Hypothalamus (tissue), 51 donors: ENCODE results near the gene MRPL52.
A peak's percentile ranks its signal among the peaks of the same experiment; 100 is the strongest.
"Not testable (repeated sequence)": the region's sequence is repeated elsewhere in the genome, so short reads cannot be mapped to it uniquely, and the experiment has no call there.

Experiments used
- DNase-seq, 51 donors: peaks; one replicate each; lab custom pipeline; 2025; lab: John Stamatoyannopoulos, UW

Gene MRPL52

DNA sequence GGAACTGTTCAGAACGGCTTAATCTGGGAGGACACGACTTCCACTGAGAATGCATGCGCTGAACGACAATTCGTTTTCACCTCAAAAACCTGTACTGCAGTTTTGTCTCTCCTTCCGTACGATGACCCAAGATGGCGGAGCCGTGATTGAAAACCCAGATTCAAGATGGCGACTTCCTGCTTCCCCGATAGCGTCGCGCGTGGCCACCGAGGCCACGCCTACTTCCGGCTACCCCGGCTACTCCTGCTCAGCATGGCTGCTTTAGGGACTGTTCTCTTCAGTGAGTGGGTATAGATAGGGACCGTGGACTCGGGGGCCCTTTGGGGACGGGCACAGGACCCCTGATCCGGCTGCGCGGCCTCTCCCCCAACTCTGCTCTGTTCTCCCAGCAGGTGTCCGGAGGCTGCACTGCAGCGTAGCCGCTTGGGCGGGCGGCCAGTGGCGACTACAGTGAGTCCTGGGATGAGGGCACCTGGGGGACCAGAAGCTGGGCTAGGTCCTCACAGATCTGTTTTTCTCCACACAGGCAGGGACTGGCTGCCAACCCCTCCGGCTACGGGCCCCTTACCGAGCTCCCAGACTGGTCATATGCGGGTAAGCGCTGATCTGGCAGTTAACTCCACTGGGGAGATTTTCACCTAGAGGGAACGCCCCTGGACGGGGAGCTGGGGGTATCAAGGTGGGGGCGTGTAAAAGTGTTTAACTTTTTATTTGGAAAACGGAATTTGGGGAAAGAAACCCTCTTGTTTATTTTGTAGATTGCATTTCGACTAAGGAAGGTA is at the start of gene MRPL52:
Gene MRPL52 (plus strand): TSS at position 227 of the 782 bp plus-strand sequence. CDS start 26 bp downstream, at position 253.
- DNase-seq, result peak in 50 of 51 donors; percentile 43 to 93 (median 80)

DNA sequence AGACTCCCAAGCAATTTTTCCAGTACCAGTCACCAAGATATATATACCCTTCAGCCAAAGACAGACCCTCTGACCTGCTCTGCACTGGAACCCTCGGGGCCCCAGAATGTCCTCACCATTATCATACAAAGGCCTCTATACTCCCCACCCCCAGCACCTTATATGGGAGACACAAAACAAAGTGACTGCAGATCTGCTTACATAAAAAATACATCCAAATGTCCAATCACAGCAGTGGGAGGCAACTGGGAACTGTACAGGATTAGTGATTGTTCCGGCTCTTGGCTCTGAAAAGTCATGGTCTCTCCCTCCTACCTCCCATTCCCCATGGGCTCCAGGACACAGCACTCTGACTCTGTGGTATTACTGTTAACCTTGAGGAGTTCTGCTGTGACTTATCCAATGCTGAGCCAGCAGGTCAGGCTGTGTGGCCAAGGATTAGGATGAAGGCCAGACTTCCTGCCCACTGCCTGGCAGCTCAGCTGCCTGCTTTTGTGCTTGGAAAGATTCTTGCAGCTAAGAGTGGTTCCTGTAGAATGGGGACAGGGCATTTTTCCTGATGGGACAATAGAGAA is 49.5 kb upstream of the MRPL52 start:
- DNase-seq, result peak in 2 of 51 donors; percentile 6 to 30

DNA sequence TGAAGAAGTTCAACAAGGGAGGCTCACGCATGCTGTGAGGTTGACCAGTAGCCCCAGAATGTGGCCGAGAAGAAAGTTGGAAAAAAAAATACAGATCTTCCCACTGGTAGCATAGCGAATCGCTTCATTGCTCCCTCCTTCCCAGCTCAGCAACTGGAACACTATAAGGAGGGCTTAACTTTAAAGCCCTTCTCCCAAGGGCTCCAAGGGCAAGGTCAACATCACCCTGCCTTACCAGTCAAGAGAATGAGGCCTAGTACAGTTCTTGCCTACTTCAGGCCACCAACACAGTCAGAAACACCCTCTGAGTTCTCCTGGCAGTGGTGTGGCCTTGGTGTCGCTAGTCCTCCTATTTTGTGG is 48.8 kb upstream of the MRPL52 start:
- DNase-seq, result no peak

GRCh38 chr14:22781301-22781991 is 48.2 kb upstream of the MRPL52 start:
- DNase-seq, result no peak

DNA sequence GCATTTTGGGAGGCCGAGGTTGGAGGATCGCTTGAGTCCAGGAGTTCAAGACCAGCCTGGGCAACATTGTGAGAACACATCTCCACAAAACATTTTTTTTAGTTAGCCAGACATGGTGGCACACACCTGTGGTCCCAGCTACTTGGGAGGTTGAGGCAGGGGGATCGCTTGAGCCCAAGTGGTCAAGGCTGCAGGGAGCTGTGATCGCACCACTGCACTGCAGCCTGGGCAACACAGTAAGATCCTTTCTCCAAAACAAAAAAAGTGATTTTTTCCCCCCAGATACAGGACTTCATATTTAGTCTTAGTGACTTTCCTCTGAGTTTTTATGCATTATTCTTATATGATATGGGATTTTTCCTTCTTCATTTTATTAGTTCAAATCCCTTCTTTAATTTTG is 43.0 kb upstream of the MRPL52 start:
- no peak for DNase-seq

- peak in 1 of 51 donors; percentile 9 for DNase-seq
Observed at GRCh38 chr14:22791301-22791700, 38.4 kb upstream of the MRPL52 start.

DNA sequence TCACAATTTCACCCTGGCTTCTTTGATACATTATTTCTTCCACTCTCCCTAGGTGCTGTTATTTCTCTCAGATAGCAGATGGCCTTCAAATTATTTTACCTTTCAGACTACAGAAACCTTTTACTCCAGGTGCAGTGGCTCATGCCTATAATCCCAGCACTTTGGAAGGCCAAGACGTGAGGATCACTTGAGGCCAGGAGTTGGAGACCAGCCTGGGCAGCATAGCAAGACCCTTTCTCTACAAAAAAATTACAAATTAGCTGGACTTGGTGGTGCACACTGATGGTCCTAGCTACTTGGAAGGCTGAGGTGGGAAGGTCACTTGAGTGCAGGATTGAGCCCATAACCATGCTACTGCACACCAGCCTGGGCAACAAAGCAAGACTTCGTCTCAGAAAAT is 37.5 kb upstream of the MRPL52 start:
- no peak for DNase-seq

DNA sequence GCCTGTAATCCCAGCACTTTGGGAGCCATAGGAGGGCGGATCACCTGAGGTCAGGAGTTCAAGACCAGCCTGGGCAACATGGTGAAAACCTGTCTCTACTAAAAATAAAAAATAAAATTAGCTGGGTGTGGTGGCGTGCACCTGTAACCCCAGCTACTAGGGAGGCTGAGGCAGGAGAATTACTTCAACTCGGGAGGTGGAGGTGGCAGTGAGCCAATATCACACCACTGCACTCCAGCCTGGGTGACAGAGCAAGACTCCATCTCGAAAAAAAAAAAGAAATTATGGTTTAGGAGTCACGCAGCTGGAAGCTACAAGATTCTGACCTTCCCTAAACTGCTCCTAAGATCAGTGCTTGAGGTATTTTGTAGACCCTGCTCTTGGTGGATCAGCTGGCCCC is 36.1 kb upstream of the MRPL52 start:
- not testable (repeated sequence) for DNase-seq

GRCh38 chr14:22793976-22794375 is 35.7 kb upstream of the MRPL52 start:
- no peak for DNase-seq

DNA sequence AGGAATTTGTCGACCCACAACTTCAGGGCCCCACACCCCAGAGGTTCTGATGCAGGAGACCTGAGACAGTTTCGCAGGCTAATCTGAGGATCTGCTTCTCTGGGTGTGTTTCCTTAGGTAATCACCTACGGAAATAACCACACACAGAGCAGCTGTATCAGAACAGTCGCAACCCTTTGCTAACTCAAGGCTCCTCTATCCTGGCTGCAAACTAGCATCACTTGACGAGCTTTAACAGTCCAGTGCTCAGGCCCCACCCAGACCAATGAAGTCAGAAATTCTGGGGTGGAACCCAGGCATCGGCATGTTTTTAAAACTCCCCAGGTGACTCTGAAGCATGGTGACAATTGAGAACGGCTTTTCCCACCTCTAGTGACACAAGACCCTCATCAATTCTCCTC is 35.1 kb upstream of the MRPL52 start:
- DNase-seq, result no peak

- DNase-seq, result no peak
Observed at GRCh38 chr14:22796087-22796707, 33.5 kb upstream of the MRPL52 start.

GRCh38 chr14:22797017-22797917 is 32.4 kb upstream of the MRPL52 start:
- no peak for DNase-seq

GRCh38 chr14:22798528-22798927 is 31.2 kb upstream of the MRPL52 start:
- no peak for DNase-seq

- no peak for DNase-seq
Observed at GRCh38 chr14:22800346-22800745, 29.3 kb upstream of the MRPL52 start.

DNA sequence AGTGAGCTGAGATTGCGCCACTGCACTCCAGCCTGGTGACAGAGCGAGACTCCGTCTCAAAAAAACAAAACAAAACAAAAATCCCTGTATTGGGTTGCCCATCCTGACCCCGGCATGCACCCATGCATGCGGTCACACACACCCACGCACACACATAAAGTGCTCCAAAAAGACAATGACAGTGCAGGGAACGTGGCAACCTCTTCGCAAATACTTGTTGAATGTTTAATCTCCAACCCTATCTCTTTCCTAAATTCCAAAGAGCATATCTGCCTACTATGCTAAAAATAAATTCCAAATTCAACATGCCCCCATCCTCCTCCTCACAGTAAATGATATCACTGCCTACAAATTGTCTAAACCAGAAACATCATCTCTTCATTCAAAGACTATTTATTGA is 28.0 kb upstream of the MRPL52 start:
- DNase-seq, result no peak

DNA sequence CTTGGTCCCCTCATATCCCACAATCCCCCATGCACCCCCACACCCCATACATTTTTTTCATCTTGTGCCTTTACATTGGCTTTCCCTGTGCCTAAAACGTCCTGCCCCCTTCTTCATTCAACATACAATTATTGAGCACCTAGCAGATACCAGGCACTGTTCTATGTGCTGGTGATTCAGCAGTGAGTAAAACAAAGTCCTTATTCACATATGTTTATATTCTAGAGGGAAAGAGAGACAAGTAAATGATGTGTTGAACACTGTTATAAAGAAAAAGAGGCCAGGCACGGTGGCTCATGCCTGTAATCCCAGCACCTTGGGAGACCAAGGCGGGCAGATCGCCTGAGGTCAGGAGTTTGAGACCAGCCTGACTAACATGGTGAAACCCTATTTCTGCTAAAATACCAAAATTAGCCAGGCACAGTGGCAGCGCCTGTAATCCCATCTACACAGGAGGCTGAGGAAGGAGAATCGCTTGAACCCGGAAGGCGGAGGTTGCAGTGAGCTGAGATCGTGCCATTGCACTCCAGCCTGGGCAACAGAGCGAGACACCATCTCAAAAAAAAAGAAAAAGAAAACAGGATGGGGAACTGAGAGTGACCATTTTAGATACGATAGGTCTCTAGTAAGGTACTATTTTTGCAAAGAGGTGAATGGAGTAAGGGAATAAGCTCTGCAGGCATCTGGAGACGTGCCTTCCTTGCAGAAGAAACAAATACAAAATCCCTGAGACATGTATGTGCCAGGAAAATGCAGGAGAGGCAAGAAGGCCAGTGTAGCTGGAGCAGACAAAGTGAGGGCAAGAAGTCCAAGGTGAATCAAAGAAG is 26.6 kb upstream of the MRPL52 start:
- DNase-seq, result no peak

DNA sequence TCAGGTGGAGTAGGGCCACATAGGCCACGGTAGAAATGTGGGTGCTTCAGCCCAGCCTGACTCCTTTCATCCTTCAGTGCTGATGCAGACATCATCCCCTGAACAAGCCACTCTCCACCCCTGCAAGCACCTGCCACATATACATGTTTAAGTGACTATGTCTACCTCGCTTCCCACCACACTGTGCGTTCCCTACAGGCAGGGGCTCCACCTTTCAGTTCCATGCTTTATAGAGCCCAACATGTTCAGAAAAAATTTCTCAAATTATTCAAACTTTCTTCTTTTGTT is 26.1 kb upstream of the MRPL52 start:
- DNase-seq, result no peak

DNA sequence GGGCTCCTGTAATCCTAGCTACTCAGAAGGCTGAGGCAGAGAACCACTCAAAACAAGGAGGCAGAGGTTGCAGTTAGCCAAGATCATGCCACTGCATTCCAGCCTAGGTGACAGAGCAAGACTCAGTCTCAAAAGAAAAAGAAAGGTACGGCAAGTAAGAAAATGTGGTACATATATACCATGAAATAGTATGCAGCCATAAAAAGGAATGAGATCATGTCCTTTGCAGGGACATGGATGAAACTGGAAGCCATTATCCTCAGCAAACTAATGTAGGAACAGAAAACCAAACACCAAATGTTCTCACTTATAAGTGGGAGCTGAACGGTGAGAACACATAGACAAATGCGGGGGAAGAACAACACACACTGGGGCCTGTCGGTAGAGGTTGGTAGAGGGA is 24.5 kb upstream of the MRPL52 start:
- not testable (repeated sequence) for DNase-seq

DNA sequence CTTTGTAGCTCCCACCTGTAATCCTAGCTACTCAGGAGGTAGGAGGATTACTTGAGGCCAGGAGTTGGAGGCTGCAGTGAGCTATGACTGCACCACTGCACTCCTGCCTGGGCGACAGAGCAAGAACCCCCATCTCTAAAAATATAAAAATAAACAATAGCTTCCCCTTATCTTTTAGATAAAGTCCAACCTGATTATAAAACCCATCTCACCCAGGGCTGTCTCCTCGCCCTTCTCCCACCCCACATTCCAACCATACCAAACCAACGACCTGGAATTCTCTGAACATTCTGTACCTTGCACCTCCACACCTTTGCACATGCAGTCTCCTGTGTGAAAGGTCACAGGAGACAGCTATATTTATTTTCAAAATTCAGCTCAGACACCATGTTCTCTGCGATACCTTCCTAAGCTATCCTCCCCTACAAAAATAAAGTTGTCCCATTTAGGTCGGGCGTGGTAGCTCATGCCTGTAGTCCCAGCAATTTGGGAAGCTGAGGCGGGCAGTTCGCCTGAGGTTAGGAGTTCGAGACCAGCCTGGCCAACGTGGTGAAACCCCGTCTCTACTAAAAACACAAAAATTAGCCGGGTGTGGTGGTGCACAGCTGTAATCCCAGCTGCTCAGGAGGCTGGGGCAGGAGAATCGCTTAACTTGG is 22.1 kb upstream of the MRPL52 start:
- no peak for DNase-seq
